CD4-positive, alpha-beta T cell (primary cell): Measurements from ENCODE around the gene NANOS2. TPM values are rescaled to one million over a fixed set of nuclear protein-coding genes. Genes with fewer than 3 reads are reported as not detected.

Experiments used
- ATAC-seq: fragments of 200-7000 bp; cut with Tn5 transposase; one replicate; pipeline ENCODE4 v1.10.0; 2022; ENCODE audit warnings: mild to moderate bottlenecking; ENCODE audit not compliant: poor library complexity
- CTCF ChIA-PET: fragments of 350-600 bp; sonication (Branson Sonifier 250); formaldehyde crosslinking; loops from one replicate; lab custom pipeline; 2021; ENCODE audit warnings: antibody characterized with exemption, inconsistent platforms; lab: Charles Lee
- POLR2A ChIA-PET: fragments of 350-600 bp; sonication (Branson Sonifier 250); formaldehyde crosslinking; loops from one replicate; lab custom pipeline; 2021; ENCODE audit warnings: antibody characterized with exemption, inconsistent platforms; lab: Charles Lee
- DNase-seq, 14 experiments: peaks; one replicate each; pipeline ENCODE4 v3.0.0-alpha.2; 2013 to 2020; ENCODE audit warnings: mixed read lengths in 2 of 14
- H3K27ac ChIP-seq, 2 donors: one replicate each; pipeline versions ENCODE4 v1.5.1 to v1.7.0; 2013; ENCODE audit warnings: low read length in 2 of 2, low read depth in 1 of 2, mild to moderate bottlenecking in 1 of 2
- H3K27me3 ChIP-seq, 2 experiments: 1 replicate in 1 of 2; 2 replicates in 1 of 2; pipeline versions ENCODE4 v1.6.1 to v1.7.0; 2013; ENCODE audit warnings: low read length in 2 of 2, control low read depth in 1 of 2, mild to moderate bottlenecking in 1 of 2, moderate library complexity in 1 of 2; ENCODE audit not compliant: insufficient read depth in 2 of 2, control insufficient read depth in 1 of 2
- H3K36me3 ChIP-seq: one replicate; pipeline ENCODE4 v1.6.1; 2013; ENCODE audit warnings: low read length, control low read depth; ENCODE audit not compliant: insufficient read depth
- H3K4me1 ChIP-seq: one replicate; pipeline ENCODE4 v1.6.1; 2013; ENCODE audit warnings: low read length, control low read depth; ENCODE audit not compliant: insufficient read depth
- H3K4me3 ChIP-seq: one replicate; pipeline ENCODE4 v1.5.1; 2013; ENCODE audit warnings: mild to moderate bottlenecking, low read length, moderate library complexity
- H3K9me3 ChIP-seq, 2 experiments: 1 replicate in 1 of 2; 2 replicates in 1 of 2; pipeline versions ENCODE4 v1.6.1 to v1.7.0; 2013; ENCODE audit warnings: low read length in 2 of 2, mild to moderate bottlenecking in 2 of 2, control low read depth in 1 of 2, moderate library complexity in 1 of 2; ENCODE audit not compliant: control insufficient read depth in 1 of 2, insufficient read depth in 1 of 2
- H3K27ac Mint-ChIP-seq: one replicate; pipeline ENCODE4 v1.8.0; 2020; ENCODE audit warnings: mixed read lengths
- H3K27me3 Mint-ChIP-seq: one replicate; pipeline ENCODE4 v1.8.0; 2021; ENCODE audit warnings: mixed read lengths
- H3K36me3 Mint-ChIP-seq: one replicate; pipeline ENCODE4 v1.8.0; 2021; ENCODE audit warnings: low read depth, mixed read lengths
- H3K4me1 Mint-ChIP-seq: one replicate; pipeline ENCODE4 v1.8.0; 2021; ENCODE audit warnings: low read depth, mixed read lengths
- H3K4me3 Mint-ChIP-seq: one replicate; pipeline ENCODE4 v1.8.0; 2020; ENCODE audit warnings: mild to moderate bottlenecking, mixed read lengths
- H3K9me3 Mint-ChIP-seq: one replicate; pipeline ENCODE4 v1.8.0; 2020; ENCODE audit warnings: mixed read lengths
- intact Hi-C, 2 experiments: fragments of 100-400 bp; cut with DNase I in 1 of 2; cut with micrococcal nuclease in 1 of 2; formaldehyde crosslinking; loops; one replicate each; pipeline versions ENCODE4 v1.15.1 to v1.9.0; 2023 to 2025; cut with DNase I, micrococcal nuclease
- total RNA-seq, 174 experiments: library from RNA in 2 of 174; stranded (reverse) in 2 of 174; gene quantifications; one replicate each; pipeline ENCODE4 v1.2.3 and lab custom pipeline; 2021 to 2026
- TF ChIP-seq, protein P1 (sequence below): fragments of 200-600 bp; IDR thresholded peaks from one replicate; pipeline ENCODE4 v1.8.0; 2022; ENCODE audit warnings: antibody characterized with exemption, mild to moderate bottlenecking

The NANOS2 gene
- total RNA-seq, 2 experiments from 2014 or later = not detected

DNA sequence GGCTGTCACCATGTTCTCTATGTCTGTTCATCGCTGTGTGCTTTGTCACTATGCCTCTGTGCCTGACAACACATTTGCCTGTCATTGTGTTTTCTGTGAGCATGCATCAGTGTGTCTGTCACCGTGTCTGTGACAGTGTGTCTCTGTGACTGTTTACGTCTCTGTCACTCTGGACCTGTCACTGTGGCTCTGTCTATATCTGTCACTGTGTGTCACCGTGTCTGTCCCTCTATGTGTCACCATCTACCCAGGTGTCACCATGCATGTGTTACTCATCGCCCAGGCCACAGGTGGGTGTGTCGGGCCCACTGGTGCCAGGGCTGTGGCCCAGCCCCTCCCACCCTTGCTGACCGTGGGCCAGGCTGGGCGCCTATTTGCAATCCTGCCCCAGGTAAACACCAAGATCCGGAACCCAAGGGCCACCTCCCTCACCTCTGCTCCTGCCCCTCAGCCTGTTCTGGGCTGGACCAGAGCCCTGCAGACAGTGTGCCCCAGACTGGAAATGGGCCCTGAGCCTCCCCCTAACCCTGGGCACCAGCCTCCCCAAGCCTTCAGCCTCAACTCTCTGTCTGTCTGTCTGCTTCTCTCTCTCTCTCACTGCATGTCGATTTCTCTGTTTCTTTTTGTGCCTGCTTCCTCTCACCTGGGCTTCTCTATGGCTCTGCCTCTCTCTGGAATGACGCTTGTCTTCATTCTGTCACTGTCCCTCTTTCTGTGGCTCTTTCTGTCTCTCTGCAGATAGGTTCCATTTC is 36.4 kb downstream of the NANOS2 start:
- H3K27ac Mint-ChIP-seq = no peak overlapping the region
- H3K36me3 Mint-ChIP-seq = peaks cover under 1% of the 10 kb centered on the region
- Histone ChIP-seq H3K27me3 (peaks cover 0 to 5% of the 10 kb centered on the region in 2 experiments), H3K4me3 (no peak overlapping the region), H3K36me3 (no peaks in the 10 kb centered on the region), H3K9me3 (peaks cover 0 to 9% of the 10 kb centered on the region in 2 experiments), H3K4me1 (peaks cover 22% of the 10 kb centered on the region), H3K27ac (no peak overlapping the region)
- POLR2A ChIA-PET = no interaction called here
- TF ChIP-seq, protein P1, sequence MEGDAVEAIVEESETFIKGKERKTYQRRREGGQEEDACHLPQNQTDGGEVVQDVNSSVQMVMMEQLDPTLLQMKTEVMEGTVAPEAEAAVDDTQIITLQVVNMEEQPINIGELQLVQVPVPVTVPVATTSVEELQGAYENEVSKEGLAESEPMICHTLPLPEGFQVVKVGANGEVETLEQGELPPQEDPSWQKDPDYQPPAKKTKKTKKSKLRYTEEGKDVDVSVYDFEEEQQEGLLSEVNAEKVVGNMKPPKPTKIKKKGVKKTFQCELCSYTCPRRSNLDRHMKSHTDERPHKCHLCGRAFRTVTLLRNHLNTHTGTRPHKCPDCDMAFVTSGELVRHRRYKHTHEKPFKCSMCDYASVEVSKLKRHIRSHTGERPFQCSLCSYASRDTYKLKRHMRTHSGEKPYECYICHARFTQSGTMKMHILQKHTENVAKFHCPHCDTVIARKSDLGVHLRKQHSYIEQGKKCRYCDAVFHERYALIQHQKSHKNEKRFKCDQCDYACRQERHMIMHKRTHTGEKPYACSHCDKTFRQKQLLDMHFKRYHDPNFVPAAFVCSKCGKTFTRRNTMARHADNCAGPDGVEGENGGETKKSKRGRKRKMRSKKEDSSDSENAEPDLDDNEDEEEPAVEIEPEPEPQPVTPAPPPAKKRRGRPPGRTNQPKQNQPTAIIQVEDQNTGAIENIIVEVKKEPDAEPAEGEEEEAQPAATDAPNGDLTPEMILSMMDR = no peak
- intact Hi-C loops = no loop called here
- H3K9me3 Mint-ChIP-seq = no peaks in the 10 kb centered on the region
- DNase-seq (no peak), ATAC-seq (no peak)
- CTCF ChIA-PET = no interaction called here
- H3K27me3 Mint-ChIP-seq = peaks cover 34% of the 10 kb centered on the region
- H3K4me1 Mint-ChIP-seq = peaks cover 27% of the 10 kb centered on the region
- H3K4me3 Mint-ChIP-seq = peak overlapping the region; percentile 46

DNA sequence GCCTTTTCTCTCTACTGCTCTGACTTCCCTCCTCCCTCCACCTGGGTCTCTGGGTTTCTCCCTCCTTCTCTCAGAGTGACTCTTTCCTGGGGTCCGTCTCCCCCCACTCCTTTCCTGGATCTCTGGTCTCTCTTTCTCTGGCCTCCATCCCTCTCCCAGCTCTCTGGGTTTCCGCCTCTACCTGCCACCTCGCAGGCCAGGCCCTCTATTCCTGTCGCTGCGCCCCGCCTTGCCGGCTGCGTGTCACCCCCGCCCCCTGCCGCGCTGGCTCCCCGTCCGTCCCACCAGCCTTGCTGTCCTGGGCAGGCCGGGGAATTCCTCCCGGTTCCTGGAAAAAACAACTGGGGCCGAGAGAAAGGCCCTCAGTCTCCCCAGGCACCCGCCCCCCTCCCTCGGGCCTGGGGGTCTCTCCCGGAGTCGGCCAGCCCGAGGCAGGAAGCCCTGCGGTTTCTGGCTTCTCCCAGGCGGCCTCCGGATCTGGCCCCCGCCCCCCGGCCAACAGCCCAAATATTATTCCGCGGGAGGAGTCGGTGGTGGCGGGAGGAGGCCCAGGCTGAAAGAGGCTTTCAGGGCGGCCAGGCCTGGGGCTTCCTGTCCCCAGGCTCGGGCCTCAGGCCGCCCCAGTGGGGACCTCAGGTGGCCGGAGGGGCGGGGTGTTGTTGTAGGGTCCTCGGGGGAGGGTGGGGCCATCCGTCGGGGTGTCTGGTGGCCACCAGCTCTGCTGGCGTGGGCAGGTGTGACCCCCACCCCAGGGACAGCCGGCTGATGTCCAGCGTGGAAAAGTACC is 38.0 kb downstream of the NANOS2 start:
- H3K27ac Mint-ChIP-seq = no peak overlapping the region
- H3K4me3 Mint-ChIP-seq = no peak overlapping the region
- intact Hi-C loops = no loop called here
- TF ChIP-seq, protein P1 = no peak
- peaks cover 0 to 9% of the 10 kb centered on the region in 2 experiments for H3K9me3 ChIP-seq
- no peaks in the 10 kb centered on the region for H3K36me3 Mint-ChIP-seq
- no peaks in the 10 kb centered on the region for H3K9me3 Mint-ChIP-seq
- H3K4me3 ChIP-seq = peak overlapping the region; percentile 28
- H3K4me1 Mint-ChIP-seq = peaks cover 19% of the 10 kb centered on the region
- H3K4me1 ChIP-seq = peaks cover 12% of the 10 kb centered on the region
- peaks cover 34% of the 10 kb centered on the region for H3K27me3 Mint-ChIP-seq
- H3K27ac ChIP-seq = no peak overlapping the region
- DNase-seq (peak in 4 of 14 experiments; percentile 3 to 46 (median 34)), ATAC-seq (peak; percentile 67)
- CTCF ChIA-PET = no interaction called here
- H3K36me3 ChIP-seq = no peaks in the 10 kb centered on the region
- peaks cover 0 to 7% of the 10 kb centered on the region in 2 experiments for H3K27me3 ChIP-seq
- POLR2A ChIA-PET = no interaction called here

DNA sequence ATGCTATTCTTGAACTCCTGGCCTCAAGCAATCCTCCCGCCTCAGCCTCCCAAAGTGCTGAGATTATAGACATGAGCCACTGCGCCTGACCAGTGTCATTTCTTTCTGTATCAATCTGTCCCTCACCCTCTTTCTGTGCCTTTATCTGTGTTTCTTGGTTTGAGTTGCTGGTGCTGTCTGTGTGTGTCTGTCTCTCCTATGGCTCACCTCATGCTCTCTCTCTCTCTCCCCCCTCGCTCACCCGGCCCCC is 38.5 kb downstream of the NANOS2 start:
- POLR2A ChIA-PET = no interaction called here
- H3K36me3 ChIP-seq = no peaks in the 10 kb centered on the region
- no peak overlapping the region for H3K27ac ChIP-seq
- intact Hi-C loops = no loop called here
- H3K4me1 Mint-ChIP-seq = peaks cover 16% of the 10 kb centered on the region
- peaks cover 0 to 7% of the 10 kb centered on the region in 2 experiments for H3K27me3 ChIP-seq
- CTCF ChIA-PET = no interaction called here
- H3K9me3 Mint-ChIP-seq = no peaks in the 10 kb centered on the region
- H3K4me1 ChIP-seq = peaks cover 12% of the 10 kb centered on the region
- no peak overlapping the region for H3K4me3 ChIP-seq
- peaks cover 0 to 9% of the 10 kb centered on the region in 2 experiments for H3K9me3 ChIP-seq
- TF ChIP-seq, protein P1 = no peak
- peak; percentile 75 for ATAC-seq
- H3K27ac Mint-ChIP-seq = no peak overlapping the region
- no peaks in the 10 kb centered on the region for H3K36me3 Mint-ChIP-seq
- DNase-seq = peak in 1 of 14 experiments; percentile 36
- H3K27me3 Mint-ChIP-seq = peaks cover 34% of the 10 kb centered on the region
- H3K4me3 Mint-ChIP-seq = no peak overlapping the region
